OCI-LY3 (cell line): ENCODE measurements around the gene IGFALS.

Source experiments
- EZH2phosphoT487 ChIP-seq: fragments of 200-600 bp; shearing (Covaris generic); IDR thresholded peaks from 2 replicates; pipeline ENCODE4 v1.6.1; 2018; ENCODE audit warnings: antibody characterized with exemption, mixed run types, low read depth
- TF ChIP-seq, protein P1 (sequence below): fragments of 200-600, 300-600 bp; sonication (generic); IDR thresholded peaks from 2 replicates; pipeline ENCODE4 v1.5.1; 2014; ENCODE audit warnings: antibody characterized with exemption, low read length, low read depth

DNA sequence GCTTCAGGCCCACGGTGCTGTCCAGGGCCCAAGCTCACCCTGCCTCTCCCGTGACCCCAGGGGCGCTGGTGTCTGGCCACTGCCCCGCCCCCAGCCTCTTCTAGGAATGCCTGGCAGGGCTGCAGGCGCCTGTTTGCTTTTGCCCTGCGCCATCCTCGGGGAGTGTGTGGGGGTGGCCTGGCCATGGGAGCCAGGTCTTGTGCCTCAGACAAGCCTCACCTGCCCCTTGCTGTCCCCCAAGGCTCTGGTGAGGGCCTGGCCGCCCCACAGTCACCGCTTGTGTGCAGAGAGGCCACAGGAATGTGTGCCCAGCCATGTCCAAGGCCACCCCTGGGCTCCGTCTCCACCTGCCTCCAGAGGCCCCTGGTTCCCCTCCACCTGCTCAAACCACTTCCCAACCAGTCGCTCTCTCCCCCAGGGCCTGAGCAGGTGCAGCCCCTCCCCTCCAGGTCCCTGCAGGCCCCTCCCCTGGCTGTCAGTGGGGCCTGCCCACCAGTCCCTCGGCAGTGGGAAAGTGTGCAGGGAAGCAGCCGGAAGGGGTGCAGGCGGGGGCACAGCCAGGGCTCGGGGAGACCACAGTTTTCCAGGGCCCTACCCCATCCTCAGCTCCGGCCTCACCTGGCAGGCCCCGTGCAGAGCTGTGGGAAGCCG, 841 bp upstream of the IGFALS start:
- TF ChIP-seq, protein P1, sequence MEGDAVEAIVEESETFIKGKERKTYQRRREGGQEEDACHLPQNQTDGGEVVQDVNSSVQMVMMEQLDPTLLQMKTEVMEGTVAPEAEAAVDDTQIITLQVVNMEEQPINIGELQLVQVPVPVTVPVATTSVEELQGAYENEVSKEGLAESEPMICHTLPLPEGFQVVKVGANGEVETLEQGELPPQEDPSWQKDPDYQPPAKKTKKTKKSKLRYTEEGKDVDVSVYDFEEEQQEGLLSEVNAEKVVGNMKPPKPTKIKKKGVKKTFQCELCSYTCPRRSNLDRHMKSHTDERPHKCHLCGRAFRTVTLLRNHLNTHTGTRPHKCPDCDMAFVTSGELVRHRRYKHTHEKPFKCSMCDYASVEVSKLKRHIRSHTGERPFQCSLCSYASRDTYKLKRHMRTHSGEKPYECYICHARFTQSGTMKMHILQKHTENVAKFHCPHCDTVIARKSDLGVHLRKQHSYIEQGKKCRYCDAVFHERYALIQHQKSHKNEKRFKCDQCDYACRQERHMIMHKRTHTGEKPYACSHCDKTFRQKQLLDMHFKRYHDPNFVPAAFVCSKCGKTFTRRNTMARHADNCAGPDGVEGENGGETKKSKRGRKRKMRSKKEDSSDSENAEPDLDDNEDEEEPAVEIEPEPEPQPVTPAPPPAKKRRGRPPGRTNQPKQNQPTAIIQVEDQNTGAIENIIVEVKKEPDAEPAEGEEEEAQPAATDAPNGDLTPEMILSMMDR, result no peak
- no peak for TF ChIP-seq EZH2phosphoT487
